CD4-positive, alpha-beta T cell (primary cell): ENCODE data around the gene NEK5. TPM values are rescaled to one million over a fixed set of nuclear protein-coding genes. Genes with fewer than 3 reads are reported as not detected.
"Not testable (repeated sequence)": the region's sequence is repeated elsewhere in the genome, so short reads cannot be mapped to it uniquely, and the experiment has no call there.

Experiments
- ATAC-seq: fragments of 200-7000 bp; cut with Tn5 transposase; one replicate; pipeline ENCODE4 v1.10.0; 2022; ENCODE audit warnings: mild to moderate bottlenecking; ENCODE audit not compliant: poor library complexity
- CTCF ChIA-PET: fragments of 350-600 bp; sonication (Branson Sonifier 250); formaldehyde crosslinking; loops from one replicate; lab custom pipeline; 2021; ENCODE audit warnings: antibody characterized with exemption, inconsistent platforms; lab: Charles Lee
- POLR2A ChIA-PET: fragments of 350-600 bp; sonication (Branson Sonifier 250); formaldehyde crosslinking; loops from one replicate; lab custom pipeline; 2021; ENCODE audit warnings: antibody characterized with exemption, inconsistent platforms; lab: Charles Lee
- DNase-seq, 14 experiments: peaks; one replicate each; pipeline ENCODE4 v3.0.0-alpha.2; 2013 to 2020; ENCODE audit warnings: mixed read lengths in 2 of 14
- H3K27ac ChIP-seq, 2 donors: one replicate each; pipeline versions ENCODE4 v1.5.1 to v1.7.0; 2013; ENCODE audit warnings: low read length in 2 of 2, low read depth in 1 of 2, mild to moderate bottlenecking in 1 of 2
- H3K27me3 ChIP-seq, 2 experiments: 1 replicate in 1 of 2; 2 replicates in 1 of 2; pipeline versions ENCODE4 v1.6.1 to v1.7.0; 2013; ENCODE audit warnings: low read length in 2 of 2, control low read depth in 1 of 2, mild to moderate bottlenecking in 1 of 2, moderate library complexity in 1 of 2; ENCODE audit not compliant: insufficient read depth in 2 of 2, control insufficient read depth in 1 of 2
- H3K36me3 ChIP-seq: one replicate; pipeline ENCODE4 v1.6.1; 2013; ENCODE audit warnings: low read length, control low read depth; ENCODE audit not compliant: insufficient read depth
- H3K4me1 ChIP-seq: one replicate; pipeline ENCODE4 v1.6.1; 2013; ENCODE audit warnings: low read length, control low read depth; ENCODE audit not compliant: insufficient read depth
- H3K4me3 ChIP-seq: one replicate; pipeline ENCODE4 v1.5.1; 2013; ENCODE audit warnings: mild to moderate bottlenecking, low read length, moderate library complexity
- H3K9me3 ChIP-seq, 2 experiments: 1 replicate in 1 of 2; 2 replicates in 1 of 2; pipeline versions ENCODE4 v1.6.1 to v1.7.0; 2013; ENCODE audit warnings: low read length in 2 of 2, mild to moderate bottlenecking in 2 of 2, control low read depth in 1 of 2, moderate library complexity in 1 of 2; ENCODE audit not compliant: control insufficient read depth in 1 of 2, insufficient read depth in 1 of 2
- H3K27ac Mint-ChIP-seq: one replicate; pipeline ENCODE4 v1.8.0; 2020; ENCODE audit warnings: mixed read lengths
- H3K27me3 Mint-ChIP-seq: one replicate; pipeline ENCODE4 v1.8.0; 2021; ENCODE audit warnings: mixed read lengths
- H3K36me3 Mint-ChIP-seq: one replicate; pipeline ENCODE4 v1.8.0; 2021; ENCODE audit warnings: low read depth, mixed read lengths
- H3K4me1 Mint-ChIP-seq: one replicate; pipeline ENCODE4 v1.8.0; 2021; ENCODE audit warnings: low read depth, mixed read lengths
- H3K4me3 Mint-ChIP-seq: one replicate; pipeline ENCODE4 v1.8.0; 2020; ENCODE audit warnings: mild to moderate bottlenecking, mixed read lengths
- H3K9me3 Mint-ChIP-seq: one replicate; pipeline ENCODE4 v1.8.0; 2020; ENCODE audit warnings: mixed read lengths
- intact Hi-C, 2 experiments: fragments of 100-400 bp; cut with DNase I in 1 of 2; cut with micrococcal nuclease in 1 of 2; formaldehyde crosslinking; loops; one replicate each; pipeline versions ENCODE4 v1.15.1 to v1.9.0; 2023 to 2025; cut with DNase I, micrococcal nuclease
- total RNA-seq, 174 experiments: library from RNA in 2 of 174; stranded (reverse) in 2 of 174; gene quantifications; one replicate each; pipeline ENCODE4 v1.2.3 and lab custom pipeline; 2021 to 2026
- TF ChIP-seq, protein P1 (sequence below): fragments of 200-600 bp; IDR thresholded peaks from one replicate; pipeline ENCODE4 v1.8.0; 2022; ENCODE audit warnings: antibody characterized with exemption, mild to moderate bottlenecking

NEK5 gene
- total RNA-seq, 2 experiments from 2014 or later, result 0.08 TPM; not detected in 1

DNA sequence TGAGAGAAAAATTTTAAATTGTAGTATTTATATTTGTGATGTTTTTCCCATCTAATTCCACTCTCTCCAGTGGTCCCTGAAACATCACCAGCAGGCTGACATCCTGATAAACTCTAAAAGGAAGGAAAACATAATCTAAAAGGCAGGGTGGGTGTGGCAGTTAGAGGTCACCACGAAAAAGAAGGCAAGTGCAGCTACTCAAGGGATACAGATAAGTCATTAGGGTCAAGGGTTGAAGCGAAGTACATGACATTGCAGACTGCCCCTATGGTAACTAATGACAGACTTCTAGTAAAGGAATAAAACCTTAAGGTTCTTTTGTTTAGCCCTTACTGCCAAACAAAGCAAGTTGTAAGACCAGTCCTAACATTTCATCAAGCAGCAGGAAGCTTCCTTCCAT, 36.5 kb upstream of the NEK5 start:
- H3K4me3 Mint-ChIP-seq, result no peak overlapping the region
- ChIA-PET POLR2A (no interaction called here), CTCF (no interaction called here)
- DNase-seq (no peak), ATAC-seq (no peak)
- no peaks in the 10 kb centered on the region for H3K9me3 ChIP-seq
- H3K27me3 ChIP-seq, result no peaks in the 10 kb centered on the region
- peaks cover 14% of the 10 kb centered on the region for H3K36me3 ChIP-seq
- no peak overlapping the region for H3K4me3 ChIP-seq
- H3K4me1 Mint-ChIP-seq, result peaks cover 15% of the 10 kb centered on the region
- no peak overlapping the region for H3K27ac ChIP-seq
- H3K27me3 Mint-ChIP-seq, result no peaks in the 10 kb centered on the region
- peaks cover 38% of the 10 kb centered on the region for H3K36me3 Mint-ChIP-seq
- TF ChIP-seq, protein P1, sequence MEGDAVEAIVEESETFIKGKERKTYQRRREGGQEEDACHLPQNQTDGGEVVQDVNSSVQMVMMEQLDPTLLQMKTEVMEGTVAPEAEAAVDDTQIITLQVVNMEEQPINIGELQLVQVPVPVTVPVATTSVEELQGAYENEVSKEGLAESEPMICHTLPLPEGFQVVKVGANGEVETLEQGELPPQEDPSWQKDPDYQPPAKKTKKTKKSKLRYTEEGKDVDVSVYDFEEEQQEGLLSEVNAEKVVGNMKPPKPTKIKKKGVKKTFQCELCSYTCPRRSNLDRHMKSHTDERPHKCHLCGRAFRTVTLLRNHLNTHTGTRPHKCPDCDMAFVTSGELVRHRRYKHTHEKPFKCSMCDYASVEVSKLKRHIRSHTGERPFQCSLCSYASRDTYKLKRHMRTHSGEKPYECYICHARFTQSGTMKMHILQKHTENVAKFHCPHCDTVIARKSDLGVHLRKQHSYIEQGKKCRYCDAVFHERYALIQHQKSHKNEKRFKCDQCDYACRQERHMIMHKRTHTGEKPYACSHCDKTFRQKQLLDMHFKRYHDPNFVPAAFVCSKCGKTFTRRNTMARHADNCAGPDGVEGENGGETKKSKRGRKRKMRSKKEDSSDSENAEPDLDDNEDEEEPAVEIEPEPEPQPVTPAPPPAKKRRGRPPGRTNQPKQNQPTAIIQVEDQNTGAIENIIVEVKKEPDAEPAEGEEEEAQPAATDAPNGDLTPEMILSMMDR, result no peak
- peaks cover 1% of the 10 kb centered on the region for H3K4me1 ChIP-seq
- intact Hi-C loops, result loop anchor here in 1 of 2 experiments (2.0 kb wide), 1 partner anchor 27 kb away; no protein-coding TSS in a partner anchor
- H3K9me3 Mint-ChIP-seq, result no peaks in the 10 kb centered on the region
- H3K27ac Mint-ChIP-seq, result no peak overlapping the region

DNA sequence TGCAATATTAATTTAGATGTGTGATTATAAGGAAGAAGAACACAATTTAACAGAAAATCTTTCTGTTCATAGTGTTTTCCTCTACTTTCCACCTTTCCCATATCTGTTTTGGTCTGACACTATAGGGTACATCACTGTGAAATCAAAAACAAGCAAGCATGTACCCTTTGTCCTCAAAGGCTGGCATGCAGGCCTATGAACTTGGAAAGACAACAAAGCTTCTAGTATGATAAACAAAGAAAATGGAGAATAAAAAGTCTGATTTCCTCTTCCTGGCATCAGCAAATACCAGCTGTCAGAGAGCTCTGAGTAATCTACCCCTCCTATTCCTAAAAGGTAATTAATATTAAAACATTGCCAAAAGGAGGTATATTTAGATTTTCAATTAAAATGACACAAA, 36.1 kb upstream of the NEK5 start:
- Mint-ChIP-seq H3K9me3 (no peaks in the 10 kb centered on the region), H3K36me3 (peaks cover 38% of the 10 kb centered on the region), H3K27ac (no peak overlapping the region), H3K27me3 (no peaks in the 10 kb centered on the region), H3K4me3 (no peak overlapping the region), H3K4me1 (peaks cover 17% of the 10 kb centered on the region)
- ATAC-seq, result no peak
- Histone ChIP-seq H3K27me3 (no peaks in the 10 kb centered on the region), H3K4me1 (peaks cover 6% of the 10 kb centered on the region), H3K36me3 (peaks cover 13% of the 10 kb centered on the region), H3K27ac (no peak overlapping the region), H3K4me3 (no peak overlapping the region), H3K9me3 (no peaks in the 10 kb centered on the region)
- ChIA-PET POLR2A (no interaction called here), CTCF (no interaction called here)
- TF ChIP-seq, protein P1, result no peak
- intact Hi-C loops, result loop anchor here in 1 of 2 experiments (2.0 kb wide), 1 partner anchor 28 kb away; no protein-coding TSS in a partner anchor
- DNase-seq, result no peak

- H3K9me3 Mint-ChIP-seq, H3K27ac ChIP-seq, CTCF ChIA-PET, H3K4me3 Mint-ChIP-seq, POLR2A ChIA-PET, DNase-seq, H3K4me3 ChIP-seq, H3K9me3 ChIP-seq, H3K27me3 Mint-ChIP-seq, H3K36me3 ChIP-seq, H3K27me3 ChIP-seq, ATAC-seq: not testable (repeated sequence)
- Mint-ChIP-seq H3K27ac (peak overlapping the region; percentile 18), H3K36me3 (peaks cover 35% of the 10 kb centered on the region), H3K4me1 (peaks cover 22% of the 10 kb centered on the region)
- intact Hi-C loops, result loop anchor here in 1 of 2 experiments (2.0 kb wide), 1 partner anchor 29 kb away; no protein-coding TSS in a partner anchor
- H3K4me1 ChIP-seq, result peaks cover 11% of the 10 kb centered on the region
These were observed 35.0 kb upstream of the NEK5 start for GRCh38 chr13:52163878-52164277.
